GF-D8 (cell line): ENCODE data around the gene CYP24A1.

Source experiments
- DNase-seq: peaks from one replicate; lab custom pipeline; 2025; lab: John Stamatoyannopoulos, UW

Gene CYP24A1

DNA sequence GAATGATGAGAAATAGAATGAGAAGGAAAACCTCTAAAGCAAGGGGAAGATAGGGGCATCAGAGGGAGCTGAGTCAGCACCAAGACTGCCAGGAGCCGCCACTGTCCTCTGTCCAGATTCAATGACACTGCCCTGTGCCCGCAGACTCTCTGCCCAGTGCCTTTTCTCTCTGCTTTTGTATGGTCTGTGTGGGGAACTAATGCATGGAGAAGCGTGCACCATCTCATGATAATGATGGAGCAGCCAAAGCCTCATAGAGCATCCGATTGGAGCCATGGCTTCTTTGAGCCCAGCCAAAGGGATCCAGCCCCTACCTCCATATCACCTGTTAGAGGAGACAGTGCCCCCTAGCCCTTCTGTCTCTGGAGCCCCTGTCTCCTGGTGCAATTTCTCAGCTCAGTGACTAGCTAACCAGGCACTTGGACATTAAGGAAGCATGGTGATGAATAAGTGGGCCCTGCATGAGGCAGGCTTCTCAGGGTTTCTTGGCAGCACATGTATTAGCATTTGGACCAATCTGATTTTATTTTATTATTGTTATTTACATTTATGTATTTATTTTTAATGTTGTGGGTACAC is 27.6 kb upstream of the CYP24A1 start:
- DNase-seq: no peak

DNA sequence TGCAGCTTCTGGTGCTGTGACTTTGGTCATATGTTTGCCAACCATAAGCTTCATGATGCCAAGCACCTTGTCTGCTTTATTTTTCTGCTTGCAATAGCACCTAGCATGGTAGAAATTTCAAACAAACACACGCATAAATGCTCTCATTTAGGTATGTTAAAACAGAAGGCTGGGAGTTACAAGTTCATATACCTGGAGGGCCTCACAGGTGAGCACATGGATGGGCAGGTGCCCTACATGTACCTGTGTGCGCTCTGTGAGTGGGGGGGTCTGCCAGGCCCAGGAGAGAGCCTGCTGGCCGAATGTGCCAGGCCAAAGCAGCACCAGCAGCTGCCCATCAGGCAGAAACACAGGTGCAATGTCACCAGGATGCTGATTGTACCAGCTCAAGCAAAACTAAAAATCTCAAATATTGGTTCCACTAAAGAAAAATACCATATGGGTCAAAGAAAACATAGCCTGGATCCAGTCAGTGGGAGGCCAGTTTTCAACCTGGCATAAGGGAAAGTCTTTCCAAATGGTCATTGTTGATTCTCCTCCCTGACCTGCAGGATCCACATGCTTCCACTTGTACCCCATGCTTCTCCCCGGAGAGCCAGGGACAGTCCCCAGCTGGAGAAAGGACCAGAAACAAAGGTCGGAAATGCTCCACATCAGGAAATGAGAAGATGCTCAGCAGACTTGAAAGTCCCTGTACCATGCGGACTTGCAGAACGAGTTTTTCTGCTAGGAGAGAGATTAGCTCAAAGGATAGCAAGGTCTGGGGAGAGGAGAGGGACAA is 26.9 kb upstream of the CYP24A1 start:
- DNase-seq: no peak

DNA sequence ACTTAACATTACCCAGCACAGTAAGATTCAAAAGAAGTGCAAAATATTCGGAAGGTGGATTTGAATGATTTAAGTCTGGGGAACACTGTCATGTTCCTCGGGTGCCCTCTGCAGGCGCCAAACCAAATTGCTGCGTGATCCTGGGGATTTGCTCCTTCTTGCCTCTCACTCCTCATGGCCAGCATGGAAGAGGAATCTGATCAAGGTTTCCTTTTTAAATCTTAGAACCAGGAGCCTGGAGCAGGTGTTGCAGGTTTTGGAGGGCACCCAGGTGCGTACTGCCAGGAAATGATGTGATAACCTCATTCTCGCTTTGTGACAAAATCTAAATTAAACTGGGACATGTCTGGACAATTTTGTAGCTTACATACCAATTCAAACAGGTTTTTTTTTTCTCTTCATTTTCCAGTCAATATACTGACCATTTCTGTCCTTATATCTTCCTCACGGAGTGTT is 26.0 kb upstream of the CYP24A1 start:
- no peak for DNase-seq

DNA sequence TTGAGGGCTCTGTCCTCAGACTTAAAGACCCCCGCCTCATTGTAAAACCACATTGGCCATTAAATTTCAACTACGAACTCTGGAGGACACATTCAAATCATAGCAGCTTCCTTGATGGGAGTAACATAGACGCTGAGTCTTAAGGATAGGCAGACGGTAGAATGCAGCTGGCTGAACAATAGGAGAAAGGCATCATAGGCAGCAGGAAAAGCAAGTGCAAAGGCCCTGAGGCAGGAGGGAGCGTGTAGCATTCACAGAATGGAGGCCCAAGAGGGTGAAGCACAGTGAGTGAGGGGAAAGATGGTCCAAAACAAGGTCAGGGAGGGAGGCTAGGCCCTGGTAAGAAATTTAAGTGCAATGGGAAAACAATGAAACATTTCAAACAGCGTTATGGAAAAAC is 25.5 kb upstream of the CYP24A1 start:
- DNase-seq: no peak

- DNase-seq: no peak
Measured at GRCh38 chr20:54197621-54198604, 24.1 kb upstream of the CYP24A1 start.

DNA sequence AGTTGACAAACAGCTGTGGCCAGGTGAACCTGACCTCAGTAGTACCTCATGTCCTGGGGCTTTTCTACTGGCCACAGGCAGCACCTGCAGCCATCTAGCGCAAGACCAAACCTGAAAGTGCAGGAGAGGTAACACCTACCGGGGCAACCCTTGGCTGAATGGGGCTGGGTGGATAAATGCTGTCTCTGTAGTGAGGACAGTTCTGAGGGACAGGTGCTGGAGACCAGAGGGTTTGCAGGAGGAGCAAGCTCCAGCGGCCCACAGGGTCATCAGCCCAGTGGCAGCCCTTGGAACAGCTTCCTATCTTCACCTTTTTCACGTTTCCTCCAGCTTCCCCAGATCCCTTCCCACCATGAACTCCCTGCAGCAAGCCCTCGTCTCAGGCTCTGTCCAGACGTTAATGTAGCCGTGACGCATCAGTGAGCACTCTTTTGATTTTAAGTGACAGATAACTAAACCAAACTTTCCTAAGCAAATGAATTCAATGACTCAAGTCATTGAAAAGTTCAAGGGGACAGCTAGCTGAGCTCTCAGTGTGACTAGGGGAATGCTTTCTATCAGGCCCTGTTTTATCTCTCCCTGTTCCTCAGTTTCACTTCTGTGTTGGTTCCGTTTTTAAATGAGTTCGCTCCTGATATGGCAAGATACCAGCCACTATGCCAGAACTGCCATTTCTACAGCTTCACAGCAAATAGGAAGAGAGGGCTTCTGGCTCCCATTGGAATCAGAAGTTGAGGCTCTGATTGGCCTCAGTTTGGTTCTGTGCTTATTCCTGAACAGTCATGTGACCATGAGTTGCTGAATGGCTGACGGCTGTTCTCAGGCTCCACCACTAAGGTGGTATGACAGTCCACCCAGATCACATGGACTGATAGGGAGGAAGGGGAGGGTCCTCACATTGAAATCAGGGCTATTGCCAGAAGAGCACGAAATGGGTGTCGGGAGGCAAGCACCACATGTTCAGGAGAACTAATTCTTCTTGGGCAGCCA is 22.0 kb upstream of the CYP24A1 start:
- DNase-seq: no peak

DNA sequence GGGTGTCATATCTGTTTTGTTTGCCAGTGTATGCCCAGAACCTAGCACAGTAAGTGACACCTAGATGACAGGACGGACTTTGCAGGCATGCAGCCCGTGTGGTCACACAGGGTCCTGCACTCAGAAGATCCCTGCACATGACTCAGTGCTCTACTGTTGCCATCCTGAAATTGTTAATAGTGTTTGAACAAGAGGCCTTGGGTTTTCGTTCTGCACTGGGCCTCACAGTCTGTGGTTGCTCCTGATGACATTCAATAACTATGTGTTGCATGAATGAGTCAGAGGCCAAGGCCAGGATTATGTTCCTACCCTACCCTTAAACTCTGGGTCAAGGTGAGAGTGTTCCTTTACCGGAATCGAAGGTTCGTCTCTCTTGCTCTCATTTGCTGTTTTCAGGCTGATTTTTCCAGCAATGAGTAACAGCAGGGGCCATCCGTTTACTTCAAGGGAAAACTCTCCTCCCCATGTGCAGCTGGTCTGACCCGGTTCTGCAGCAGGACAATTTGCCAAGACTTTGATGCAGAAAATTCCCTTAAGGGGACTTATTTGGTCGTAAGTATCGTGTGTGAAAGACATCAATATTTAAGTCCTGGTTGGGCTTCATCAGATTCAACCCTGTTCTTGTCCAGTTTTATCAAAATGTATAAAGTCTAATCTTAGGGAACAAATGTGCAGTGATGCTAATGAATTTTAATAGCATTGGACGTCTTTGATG is 21.1 kb upstream of the CYP24A1 start:
- DNase-seq: no peak

DNA sequence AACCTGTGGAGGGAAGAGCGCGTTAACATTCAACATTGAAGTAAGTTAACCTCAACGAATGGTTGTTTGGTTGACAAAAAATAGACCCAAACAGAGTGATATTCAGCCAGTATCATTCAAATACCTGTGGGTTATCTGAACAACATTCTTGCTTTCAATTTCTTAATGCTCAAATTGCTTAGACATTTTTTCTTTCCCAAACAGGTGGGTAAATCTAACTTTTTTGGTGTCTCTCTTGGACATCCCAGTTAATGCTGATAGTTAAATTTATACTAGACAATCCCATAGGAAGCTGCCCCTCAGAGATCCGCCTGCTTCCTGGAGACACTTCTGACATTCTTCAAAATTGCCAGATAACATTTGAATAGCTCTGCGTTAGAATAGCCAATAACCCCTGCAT is 20.0 kb upstream of the CYP24A1 start:
- no peak for DNase-seq

DNA sequence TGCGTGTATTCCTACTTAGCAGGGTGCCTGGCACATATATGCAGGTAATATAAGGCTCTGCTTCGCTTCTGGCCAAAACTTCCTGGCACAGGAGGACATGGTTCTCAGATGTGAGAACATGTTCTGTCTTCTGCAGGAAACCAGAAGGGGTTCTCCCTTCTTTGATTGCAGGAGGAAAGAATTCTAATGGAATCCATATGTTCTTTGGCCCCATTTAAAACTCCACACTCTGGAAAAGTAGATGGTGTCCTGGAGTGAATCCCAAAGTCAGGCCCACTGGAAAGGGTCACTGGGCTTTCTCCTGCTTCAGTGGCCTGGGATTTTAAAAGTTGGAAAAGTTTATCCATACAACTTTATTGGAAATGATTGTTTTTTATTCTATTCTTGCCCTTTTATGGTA is 16.4 kb upstream of the CYP24A1 start:
- DNase-seq: no peak

DNA sequence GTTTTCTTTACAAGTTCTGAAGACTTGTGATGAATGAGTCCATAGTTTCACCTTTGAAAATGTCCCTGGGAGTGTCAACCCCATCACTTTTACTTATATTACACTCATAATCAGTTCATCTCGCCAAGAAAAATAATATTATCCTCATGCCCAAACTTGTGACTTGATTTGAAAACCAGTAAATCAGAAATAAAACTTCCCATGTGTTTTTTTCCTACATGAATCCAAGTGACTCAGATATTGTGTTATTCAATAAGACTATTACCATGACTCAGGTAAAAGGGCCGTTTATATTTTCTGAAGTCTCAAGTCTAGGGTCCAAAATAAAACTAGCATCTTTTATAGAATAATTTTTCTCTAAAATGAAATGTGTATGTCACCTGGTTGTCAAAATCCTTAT is 15.8 kb upstream of the CYP24A1 start:
- no peak for DNase-seq

DNA sequence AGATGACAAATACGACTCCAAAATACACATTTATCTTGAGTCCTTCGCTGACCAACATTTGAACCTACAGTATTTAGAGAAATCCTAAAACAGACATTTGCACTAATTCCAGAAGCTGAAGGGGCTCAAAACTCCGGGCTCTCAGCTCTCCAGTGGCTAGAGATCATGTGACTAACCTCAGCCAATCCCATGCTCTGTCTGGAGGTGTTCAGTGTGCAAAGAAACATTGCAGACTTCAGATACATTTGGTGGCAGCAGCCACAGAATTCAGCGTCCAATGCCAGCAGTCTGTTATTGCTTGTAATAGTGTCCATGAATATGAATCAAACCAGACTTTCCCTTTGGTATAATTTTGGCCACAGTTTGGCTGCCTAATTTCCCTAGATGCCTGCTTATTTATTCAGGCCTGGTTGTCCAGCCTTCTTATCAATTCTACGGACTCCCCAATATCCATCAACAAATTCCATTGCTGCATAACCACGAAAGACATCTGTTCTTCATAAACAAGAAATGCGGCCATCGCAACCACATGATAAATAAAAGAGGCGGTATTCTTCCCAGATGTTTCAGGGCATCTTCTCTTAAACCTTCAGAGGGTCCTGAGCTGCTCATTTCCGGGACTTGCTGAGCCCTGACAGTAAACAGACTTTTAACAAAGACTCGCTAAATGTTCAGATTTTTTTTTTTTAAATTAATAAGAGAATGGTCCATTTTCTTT is 14.5 kb upstream of the CYP24A1 start:
- DNase-seq: no peak

DNA sequence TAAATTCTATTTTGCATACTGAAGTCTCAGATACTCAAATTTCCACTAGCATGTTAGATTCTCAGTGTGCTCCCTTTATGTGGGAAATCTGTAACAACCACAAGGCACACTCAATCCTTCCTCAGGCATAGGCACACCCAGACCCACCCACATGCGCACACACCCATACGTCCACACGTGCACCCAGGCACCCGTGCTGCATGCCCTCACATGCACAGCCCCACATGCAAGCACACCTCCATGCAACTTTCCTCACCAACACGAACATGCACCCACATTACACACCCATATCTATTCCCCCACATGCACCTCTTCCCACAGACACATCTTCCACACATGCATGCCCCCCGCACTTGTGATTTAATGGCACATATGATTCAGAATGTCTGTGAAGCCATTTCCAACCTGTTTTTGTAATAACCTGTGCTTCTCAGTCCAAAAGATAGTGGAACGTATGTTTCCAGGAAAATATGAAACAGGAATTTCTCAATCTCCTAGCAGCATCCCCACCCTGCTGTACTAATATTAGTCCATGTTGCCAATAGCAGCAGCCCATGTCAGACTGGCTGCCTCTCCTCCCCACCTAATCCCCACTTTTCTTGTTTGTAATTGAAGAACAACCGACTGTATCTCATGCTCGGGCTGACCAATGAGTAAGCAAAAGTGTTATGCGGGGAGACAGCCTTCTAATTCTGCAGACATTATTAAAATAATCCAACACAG is 11.3 kb upstream of the CYP24A1 start:
- no peak for DNase-seq

DNA sequence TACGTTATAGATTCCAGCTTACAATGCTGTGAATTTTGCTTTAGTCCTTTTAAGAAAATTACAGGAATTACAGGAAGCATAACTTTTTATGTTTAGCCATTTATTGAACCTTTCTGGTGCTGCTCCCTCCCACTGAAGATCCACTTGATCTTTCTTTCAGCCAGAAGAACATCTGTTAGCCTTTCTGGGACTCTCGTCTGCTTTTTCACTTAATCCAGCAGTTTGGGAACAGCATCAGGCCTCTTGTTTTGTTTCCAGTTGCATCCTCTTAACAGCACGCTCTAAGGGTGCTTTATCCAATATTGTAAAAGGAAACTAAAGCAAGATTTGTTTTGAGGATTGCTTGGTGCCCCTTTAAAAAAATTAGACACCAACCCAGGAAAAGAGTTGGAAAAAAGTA is 10.3 kb upstream of the CYP24A1 start:
- no peak for DNase-seq

DNA sequence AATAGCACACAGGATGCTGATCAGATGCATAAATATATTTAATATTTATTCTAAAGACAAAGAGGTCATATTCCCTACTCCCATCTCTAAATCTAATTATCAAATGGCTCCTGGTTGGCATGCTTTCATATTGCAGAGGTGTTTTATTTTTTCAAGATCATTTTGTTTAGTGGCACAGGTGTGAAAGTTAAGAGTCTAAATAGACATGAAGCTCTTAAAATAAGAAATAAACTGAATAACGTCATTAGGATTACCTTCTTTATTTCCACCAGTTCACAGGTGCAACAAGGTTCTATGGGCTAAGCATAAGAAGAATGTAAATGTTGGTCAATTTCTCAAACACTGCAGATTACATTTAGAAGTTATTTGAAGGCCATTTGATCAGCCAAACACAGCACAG is 7.1 kb upstream of the CYP24A1 start:
- DNase-seq: no peak

DNA sequence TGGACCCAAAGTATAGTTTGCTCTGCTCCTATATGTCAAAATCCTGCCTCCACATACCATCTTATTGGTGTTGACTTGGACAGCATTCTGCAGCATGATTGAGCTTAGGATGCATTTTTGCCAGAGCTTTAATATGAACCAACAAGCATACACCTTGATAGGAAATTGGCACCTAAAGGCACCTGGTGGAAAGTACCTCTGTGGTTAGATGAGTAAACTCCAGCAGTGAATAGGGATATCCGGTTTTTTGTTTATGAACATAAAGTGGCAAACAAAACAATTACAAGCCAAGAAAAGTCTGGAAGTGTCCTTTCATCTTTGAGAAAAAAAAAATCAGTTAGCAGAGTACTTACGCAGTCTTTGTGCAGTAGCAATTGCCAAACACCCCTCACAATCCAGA is 6.2 kb upstream of the CYP24A1 start:
- no peak for DNase-seq

- no peak for DNase-seq
Measured at GRCh38 chr20:54178256-54178655, 4.5 kb upstream of the CYP24A1 start.

DNA sequence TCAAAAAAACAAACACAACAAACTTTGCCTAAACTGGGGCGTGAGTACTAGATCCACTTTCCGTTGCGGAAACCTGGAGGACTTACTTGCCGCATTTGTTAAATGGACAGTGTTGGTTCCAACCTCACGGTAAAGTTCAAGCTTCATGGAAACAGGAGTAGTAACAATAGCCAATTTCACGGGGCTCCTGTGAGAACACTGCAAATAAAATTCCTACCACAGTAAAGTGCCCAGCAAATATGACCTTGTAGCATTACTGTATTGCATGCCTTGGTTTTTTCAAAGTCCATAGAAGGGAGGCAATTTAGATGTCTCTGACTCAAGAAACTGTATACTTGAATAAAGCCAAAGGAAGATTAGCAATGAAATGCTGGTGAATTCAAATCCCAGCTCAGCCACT is 3.6 kb upstream of the CYP24A1 start:
- no peak for DNase-seq

DNA sequence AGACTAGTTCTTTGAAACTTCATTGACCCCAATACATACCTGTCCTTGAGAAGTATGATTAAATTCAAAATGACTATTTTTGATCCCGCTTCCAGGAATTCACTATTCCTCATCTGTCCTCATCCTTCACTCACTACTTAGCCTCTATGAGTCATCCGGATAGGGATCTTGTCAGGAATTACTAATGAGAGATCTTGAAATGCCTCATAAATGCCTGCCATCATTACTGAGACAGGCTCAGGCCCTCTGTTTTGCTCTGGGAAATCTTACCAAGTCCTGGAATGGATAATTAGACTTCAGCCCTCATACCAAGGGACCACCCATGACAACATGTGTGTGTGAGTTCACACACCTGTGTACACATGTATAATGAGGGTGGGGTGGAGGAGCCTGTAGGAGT is 2.8 kb upstream of the CYP24A1 start:
- DNase-seq: no peak

- peak; percentile 5 for DNase-seq
Measured at GRCh38 chr20:54174457-54175175, 830 bp upstream of the CYP24A1 start.
